ENCODE measurements around the gene CES3.
"Not testable (repeated sequence)": the region's sequence is repeated elsewhere in the genome, so short reads cannot be mapped to it uniquely, and the experiment has no call there.

The CES3 gene

DNA sequence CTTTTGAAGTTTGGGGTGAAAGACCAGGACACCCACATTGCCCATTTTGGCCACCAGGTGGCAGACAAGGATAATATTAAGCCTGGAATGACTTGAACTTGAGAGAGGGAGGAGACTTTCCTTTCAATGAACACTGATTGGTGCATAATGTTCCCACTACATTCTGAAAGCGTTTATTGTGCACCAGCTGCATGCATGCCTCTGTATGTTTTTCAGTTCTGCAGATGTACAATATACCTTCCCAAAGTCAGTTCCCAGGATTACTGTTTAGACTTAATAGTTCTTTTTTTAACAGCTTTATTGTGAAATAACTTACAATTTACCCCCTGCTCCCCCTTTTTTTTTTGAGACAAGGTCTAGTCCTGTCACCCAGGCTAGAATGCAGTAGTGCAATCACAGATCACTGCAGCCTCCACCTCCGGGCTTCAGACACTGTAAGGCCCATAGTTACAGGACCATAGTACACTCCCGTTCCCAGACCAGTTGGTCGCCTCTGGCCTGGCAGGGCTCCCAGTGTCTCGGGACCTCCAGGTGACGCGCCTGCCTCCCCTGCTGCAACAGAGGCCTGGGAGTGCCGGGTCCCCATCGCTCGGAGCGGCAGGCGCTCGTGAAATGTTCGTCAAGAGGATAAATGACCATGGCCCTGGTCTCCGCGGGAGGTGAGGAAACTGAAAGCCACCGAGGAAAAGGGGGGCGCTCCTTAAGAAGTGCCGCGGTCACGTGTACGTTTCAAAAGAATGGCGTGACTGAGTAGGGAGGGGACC, 13.6 kb upstream of the CES3 start:
- FAIRE-seq, result peak; percentile 60

DNA sequence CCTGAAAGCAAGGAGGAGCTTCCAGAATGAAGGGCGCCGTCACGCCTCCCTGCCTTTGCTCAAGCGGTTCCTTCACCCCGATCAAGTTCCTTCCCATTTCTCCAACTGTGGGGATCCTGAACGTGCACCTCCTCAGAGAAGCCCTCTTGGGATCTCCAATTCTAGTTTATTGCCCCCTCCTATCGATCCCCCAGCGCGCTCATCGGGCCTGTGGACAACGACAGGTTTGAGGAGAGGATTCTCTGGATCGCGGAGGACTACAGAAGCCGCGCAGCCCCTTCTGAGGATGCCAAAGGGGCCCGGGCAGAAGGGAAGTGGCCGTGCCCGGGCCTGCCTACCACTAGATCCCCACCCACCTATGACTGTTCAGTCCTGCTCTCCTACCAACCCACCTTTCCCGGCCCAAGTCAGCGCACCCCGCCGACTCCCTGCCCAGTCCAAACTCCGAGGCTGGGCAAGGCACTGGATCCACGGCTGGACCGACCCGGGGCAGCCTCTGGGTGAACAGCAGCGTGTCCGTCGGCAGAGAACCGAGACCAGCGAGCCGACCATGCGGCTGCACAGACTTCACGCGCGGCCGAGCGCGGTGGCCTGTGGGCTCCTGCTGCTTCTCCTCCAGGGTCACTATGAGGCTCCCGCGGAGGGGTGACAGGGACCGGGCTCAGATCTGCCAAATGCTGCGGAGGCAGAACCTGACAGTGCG, 12.8 kb upstream of the CES3 start:
- no peak for FAIRE-seq

DNA sequence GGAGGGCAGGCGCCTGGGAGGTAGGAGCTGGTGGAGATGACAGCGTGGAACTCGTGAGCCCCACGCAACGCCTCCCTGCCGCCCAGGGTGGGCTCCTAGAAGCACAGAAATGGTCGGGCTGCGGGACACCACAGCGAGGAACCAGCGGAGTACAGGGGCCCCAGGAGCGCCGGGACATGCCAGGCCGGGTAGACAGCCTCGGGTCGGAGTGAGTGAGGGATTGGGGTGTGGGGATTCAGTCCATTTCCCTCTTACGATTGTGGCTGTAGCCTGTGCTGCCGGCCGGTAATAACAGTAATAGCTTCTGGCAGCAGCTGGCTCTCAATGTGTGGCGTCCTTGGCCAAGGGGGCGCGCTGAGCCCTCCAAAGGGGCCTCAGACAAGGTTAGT, 12.2 kb upstream of the CES3 start:
- no peak for FAIRE-seq

DNA sequence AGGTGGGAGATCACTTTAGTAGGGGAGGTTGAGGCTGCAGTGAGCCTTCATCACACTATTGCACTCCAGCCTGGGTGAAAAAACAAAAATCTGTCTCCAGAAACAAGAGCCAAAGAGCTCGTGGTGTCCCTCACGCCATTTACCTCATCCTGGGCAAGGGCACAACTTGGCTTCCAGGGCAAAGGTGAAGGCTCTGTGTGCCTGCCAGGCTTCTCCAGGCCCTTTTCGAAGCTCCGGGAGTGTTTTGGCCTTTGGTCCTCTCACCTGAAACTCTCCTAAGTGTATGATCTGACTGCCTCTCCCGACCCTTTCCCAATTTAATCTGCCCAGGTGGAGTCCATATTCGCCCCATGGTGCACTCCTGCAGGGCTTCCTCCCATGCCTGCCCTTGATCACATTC, 11.6 kb upstream of the CES3 start:
- no peak for FAIRE-seq

DNA sequence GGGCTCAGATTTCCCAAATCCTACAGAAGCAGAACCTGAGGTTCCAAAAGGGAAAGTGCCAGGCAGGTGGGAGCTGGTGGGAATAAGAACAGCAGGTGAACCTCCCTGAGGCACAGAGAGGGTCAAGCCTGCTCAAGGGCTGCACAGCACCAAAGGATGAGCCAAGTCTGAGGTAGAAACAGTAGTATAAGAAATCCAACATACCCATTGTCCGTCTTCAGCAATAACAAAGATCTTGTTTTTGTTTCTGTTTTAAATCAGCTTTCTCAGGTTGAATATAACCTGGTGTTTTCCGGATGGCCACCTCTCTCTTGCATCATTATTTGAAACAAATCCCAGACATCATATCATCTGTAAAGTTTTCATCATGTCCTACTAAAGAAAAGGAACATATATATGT, 10.6 kb upstream of the CES3 start:
- no peak for FAIRE-seq

DNA sequence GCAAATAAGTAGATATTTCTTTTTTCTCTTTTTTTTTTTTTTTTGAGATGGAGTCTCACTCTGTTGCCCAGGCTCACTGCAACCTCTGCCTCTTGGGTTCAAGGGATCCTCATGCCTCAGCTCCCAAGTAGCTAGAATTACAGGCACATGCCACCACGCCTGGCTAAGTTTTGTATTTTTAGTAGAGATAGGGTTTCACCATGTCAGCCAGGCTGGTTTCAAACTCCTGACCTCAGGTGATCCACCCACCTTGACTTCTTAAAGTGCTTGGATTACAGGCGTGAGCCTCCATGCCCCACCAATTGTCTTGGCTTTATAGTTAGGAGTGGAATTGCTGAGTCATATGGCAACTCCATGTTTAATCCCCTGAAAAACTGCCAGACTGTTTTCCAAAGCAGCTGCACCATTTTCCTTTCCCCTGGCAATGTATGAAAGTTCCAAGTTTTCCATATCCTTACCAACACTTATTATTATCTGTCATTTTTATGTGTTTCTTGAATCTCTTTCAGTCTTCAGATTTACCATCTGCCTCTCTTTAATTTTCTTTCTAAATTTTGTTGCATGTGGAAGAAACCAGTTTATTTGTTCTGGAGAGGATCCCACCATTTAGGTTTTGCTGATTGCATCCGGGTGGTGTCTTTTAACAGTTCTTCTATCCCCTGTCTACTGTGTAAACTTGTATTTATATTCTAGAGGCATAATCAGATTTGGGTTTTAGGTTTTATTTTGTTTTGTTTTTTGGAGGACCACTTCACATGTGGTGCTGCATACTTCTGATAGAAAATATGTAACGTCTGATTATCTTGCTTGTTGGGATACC, 9.9 kb upstream of the CES3 start:
- no peak for FAIRE-seq

DNA sequence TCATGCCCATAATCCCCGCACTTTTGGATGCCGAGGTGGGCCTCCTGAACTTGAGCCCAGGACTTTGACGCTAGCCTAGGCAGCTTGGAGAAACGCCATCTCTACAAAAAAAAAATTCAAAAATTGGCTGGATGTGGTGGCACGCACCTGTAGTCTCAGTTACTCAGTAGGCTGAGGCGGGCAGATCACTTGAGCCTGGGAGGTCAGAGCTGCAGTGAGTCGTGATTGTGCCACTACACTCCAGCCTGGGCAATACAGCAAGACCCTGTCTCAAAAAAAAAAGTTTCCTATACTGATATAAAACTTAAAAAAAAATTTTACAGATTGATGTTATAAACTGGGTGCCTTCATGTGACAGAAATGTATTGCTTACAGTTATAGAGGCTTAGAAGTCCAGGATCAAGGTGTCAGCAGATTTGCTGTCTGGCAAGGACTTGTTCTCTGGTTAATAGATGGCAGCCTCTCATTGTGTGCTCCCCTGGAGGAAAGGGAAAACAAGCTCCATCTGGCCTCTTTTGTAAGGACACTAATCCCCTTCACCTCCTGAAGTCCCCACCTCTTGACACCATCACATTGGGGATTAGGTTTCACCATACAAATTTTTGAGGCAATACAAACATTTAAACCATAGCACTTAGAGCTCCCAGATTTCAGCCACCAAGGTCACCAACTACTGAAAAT, 8.5 kb upstream of the CES3 start:
- FAIRE-seq, result no peak

DNA sequence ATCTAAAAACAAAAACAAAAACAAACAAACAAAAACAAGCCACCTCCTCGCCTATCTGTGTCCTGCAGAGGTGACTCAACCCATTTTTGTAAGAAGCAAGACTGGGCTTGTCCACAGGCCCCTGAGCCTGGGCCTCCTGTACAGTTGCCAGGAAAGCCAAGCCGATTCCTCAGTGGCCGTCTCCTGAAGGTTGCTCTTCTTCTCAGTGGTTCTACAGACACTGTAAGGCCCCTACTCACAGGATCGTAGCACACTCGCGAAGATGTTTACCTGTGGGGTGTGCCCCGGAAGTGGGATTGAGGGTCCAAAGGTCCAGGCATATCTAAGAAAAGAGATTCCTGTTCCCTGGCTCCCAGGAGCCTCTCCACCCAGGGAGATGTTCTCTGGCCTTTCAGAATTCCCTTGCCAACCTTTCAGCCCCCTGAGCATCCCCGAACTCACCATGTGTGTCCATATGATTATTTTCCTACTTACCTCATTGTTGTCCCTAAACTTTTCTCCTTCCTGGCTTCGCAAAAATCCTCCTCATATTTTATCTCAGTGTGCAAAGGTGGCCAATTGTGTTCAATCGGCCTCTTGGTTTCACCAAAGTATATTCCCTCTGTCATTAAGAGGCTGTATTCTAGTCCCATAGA, 7.5 kb upstream of the CES3 start:
- FAIRE-seq, result no peak

DNA sequence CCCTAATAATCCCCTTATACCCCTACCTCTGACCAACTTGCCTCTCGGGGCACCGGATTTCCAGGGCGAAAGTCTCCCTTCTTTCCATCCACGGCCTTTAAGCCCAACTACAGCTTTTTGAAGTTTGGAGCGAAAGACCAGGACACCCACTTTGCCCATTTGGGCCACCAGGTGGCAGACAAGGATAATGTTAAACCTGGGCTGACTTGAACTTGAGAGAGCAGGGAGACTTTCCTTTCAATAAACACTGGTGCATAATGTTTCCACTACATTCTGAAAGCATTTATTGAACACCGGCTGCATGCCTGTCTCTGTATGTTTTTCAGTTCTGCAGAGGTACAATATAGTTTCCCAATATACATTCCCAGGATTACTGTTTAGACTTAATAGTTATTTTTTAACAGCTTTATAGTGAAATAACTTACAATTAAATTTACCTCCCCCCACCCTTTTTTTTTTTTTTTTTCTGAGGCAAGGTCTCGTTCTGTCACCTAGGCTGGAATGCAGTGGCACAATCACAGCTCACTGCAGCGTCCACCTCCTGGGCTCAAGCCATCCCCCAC, 6.9 kb upstream of the CES3 start:
- FAIRE-seq, result no peak

DNA sequence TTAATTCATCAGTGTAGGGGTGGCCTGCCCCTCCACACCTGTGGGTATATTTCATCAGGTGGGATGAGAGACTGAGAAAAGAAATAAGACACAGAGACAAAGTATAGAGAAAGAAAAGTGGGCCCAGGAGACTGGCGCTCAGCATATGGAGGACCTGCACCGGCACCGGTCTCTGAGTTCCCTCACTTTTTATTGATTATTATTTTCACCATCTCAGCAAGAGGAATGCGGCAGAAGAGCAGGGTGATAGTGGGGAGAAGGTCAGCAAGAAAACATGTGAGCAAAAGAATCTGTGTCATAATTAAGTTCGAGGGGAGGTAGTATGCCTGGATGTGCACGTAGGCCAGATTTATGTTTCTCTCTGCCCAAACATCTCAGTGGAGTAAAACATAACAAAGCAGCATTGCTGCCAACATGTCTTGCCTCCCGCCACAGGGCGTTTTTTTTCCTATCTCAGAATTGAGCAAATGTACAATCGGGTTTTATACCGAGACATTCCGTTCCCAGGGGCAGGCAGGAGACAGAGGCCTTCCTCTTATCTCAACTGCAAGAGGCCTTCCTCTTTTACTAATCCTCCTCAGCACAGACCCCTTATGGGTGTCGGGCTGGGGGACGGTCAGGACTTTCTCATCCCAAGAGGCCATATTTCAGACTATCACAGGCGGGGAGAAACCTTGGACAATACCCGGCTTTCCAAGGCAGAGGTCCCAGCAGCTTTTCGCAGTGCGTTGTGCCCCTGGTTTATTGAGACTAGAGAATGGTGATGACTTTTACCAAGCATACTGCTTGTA, 5.5 kb upstream of the CES3 start:
- FAIRE-seq, result not testable (repeated sequence)

DNA sequence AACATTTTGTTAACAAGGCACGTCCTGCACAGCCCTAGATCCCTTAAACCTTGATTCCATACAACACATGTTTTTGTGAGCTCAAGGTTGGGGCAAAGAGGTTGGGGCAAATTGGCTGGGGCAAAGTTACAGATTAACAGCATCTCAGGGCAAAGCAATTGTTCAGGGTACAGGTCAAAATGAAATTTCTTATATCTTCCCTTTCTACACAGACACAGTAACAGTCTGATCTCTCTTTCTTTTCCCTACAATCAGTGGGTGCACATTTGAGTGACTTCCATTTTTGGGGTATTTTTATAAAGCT, 5.0 kb upstream of the CES3 start:
- not testable (repeated sequence) for FAIRE-seq

DNA sequence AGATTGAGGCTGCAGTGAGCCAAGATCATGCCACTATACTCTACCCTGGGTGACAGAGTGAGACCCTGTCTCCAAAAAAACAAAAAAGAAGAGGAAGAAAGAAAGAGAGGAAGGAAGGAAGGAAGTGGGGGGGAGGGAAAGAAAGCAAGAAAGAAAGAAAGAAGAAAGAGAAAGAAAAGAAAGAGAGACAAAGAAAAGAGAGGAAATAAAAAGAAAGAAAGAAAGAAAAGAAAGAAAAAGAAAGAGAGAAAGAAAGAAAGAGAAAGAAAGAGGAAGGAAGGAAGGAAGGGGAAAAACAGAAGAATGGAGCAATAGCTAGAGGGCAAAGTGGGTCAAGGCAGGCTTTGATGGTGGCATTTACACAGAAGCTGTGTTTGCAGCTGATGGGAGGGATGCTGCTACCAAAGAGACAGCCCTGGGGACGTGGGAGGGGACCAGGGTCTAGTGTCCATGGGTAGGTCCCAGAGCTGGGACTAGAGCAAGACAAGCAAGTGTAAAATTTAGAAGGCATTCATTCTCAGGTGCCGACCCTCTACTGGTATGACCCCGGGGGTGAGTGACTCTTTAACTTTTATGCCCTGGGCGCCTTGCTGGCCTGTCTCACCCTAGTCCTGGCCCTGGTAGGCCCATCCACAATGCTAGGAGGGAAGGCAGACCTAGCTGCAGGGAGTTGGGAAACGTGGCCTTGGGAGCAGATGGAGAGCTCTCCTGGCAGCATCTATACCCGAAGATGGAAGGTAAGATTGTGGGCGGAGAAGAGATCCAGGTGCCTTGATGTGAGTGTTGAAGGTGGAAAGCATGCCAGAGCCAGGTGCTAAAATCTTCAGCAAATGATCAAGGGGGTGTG, 2.0 kb upstream of the CES3 start:
- FAIRE-seq, result no peak

DNA sequence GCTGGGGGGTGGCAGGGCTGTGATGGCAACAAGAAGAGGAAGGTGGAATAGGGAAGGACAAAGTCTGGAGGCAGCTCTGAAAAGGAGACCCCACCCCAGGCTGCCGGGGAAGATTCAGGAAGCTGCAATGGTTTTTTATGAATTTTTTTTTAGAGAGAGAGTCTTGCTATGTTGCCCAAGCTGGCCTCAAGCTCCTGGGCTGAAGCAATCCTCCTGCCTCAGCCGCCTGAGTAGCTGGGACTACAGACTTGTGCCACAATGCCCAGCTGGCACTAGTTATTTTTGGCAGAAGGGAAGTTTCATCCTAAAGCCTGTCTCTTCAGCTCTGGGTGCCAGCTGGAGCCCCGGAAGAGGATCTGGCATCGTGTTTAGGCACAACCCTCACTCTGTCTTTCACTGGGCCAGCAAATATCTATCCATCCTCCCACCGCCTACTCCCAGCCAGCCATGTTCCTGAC, 1.3 kb upstream of the CES3 start:
- FAIRE-seq, result no peak

DNA sequence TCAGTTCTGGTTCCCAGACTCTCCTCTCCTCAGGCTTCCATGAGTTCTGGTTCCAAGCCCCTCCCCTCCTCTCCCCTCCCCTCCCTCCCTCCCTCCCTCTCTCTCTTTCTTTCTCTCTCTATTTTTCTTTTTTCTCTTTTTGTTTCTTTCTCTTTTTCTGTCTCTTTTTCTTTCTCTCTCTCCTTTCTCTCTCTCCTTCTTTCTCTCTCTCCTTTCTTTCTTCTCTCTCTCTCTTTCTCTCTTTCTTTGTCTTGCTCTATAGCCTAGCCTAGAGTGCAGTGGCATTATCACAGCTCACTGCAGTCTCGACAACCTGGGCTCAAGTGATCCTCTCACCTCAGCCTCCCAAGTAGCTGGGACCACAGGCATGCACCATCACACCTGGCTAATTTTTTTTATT, 796 bp upstream of the CES3 start:
- no peak for FAIRE-seq

DNA sequence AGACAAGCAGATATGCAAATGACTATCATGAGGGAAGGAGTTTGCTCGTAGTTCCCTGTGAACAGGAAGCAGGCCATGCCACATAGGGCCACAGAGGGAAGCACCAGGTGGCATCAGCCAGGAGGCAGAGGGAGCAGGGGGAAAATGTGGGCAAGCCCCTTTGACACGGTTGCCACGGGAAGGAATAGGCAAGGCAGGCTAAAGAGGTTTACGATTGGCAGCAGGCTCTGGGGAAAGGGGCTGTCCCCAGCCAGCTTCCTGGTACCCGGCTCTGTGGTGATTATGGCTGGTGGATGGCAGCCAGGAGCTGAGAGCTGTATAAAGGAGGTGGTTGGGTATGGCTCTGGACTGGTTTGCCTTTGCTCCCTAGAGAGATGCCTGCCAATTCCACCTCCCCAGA, 848 bp downstream of the CES3 start:
- no peak for FAIRE-seq

DNA sequence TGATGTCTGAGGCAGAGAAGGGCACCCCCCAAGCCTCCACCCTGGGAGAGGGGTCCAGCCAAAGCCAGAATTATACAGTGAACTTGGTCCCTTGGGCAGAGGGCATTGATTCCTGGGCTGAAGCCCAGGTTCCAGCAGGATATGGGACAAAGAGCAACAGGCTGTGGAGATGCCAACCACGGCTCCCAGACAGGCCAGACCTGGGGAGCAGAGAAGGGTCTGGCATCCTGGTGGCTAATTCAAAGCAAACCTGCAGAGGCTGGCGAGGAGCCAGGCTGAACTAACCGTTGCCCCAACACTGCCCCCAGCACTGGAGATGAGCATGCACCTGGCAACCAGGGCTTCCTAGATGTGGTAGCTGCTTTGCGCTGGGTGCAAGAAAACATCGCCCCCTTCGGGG, 3.0 kb downstream of the CES3 start:
- no peak for FAIRE-seq

DNA sequence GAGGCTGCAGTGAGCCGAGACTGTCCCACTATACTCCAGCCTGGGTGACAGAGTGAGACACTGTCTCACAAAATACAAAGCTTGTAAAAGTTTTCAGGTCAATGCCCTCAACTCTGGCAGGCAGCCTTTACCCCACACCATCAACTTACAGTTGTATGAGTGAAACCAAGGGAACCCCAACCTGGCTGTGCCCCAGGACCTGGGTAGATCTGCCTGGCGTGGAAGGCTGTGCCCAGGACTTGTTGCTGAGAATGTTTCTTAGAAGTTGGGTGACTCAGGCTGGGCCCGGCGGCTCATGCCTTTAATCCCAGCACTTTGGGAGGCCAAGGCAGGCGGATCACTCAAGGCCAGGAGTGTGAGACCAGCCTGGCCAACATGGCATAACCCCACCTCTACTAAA, 7.8 kb downstream of the CES3 start:
- no peak for FAIRE-seq

DNA sequence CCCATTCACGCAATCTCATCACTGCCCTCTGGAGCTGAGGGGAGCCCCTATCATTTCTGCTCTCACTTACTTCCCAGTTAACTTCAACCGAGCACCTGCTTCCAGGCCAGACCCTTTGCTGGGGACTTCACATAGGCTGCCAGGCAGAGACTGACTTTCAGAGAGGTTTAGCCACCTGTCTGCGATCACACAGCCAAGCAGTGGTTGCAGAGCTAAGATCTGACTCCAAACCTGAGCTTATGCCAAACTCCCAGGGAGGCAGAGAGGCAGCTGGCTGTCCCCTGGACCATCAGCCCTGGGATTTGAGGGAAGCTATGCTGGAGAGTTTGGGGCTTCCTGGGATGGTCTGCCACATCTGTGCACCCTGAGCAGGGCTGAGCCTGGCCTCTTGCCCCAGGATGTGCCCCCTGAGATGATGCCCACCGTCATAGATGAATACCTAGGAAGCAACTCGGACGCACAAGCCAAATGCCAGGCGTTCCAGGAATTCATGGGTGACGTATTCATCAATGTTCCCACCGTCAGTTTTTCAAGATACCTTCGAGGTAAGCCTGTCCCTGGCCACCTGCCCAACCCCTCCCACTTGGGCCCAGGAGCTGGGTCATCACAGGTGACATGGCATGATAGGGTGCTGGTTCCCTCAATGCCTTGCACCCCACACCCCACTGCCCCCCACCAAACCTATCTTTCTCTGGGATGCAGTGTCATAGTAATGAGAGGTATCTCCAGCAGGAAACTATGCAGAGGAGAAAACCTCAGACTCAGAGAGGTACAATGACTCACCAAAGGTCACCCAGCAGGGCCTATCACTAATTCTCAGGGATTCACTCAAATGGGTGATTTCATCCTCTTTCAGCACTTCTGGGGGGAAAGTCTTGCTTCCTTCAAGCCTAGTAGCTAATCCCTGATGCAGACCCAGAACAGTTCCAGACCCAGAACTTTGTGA, 10.0 kb downstream of the CES3 start:
- no peak for FAIRE-seq

DNA sequence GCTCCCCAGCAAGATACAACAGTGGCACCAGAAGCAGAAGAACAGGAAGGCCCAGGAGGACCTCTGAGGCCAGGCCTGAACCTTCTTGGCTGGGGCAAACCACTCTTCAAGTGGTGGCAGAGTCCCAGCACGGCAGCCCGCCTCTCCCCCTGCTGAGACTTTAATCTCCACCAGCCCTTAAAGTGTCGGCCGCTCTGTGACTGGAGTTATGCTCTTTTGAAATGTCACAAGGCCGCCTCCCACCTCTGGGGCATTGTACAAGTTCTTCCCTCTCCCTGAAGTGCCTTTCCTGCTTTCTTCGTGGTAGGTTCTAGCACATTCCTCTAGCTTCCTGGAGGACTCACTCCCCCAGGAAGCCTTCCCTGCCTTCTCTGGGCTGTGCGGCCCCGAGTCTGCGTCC, 11.9 kb downstream of the CES3 start:
- FAIRE-seq, result no peak

DNA sequence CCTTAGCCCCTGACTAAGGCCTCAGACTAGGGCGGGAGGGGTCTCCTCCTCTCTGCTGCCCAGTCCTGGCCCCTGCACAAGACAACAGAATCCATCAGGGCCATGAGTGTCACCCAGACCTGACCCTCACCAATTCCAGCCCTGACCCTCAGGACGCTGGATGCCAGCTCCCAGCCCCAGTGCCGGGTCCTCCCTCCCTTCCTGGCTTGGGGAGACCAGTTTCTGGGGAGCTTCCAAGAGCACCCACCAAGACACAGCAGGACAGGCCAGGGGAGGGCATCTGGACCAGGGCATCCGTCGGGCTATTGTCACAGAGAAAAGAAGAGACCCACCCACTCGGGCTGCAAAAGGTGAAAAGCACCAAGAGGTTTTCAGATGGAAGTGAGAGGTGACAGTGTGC, 12.7 kb downstream of the CES3 start:
- no peak for FAIRE-seq

Measured in TTC549 (cell line).